SU-DHL-6 (cell line): ENCODE data around the gene NCLN.

Experiments
- H2AFZ ChIP-seq: fragments of 200-600 bp; sonication (generic); 2 replicates; pipeline ENCODE4 v1.6.1; 2014; ENCODE audit warnings: low read depth, mild to moderate bottlenecking, moderate library complexity, mixed read lengths, antibody characterized with exemption, low read length; ENCODE audit not compliant: severe bottlenecking
- H3F3A ChIP-seq: fragments of 200-600 bp; shearing (Covaris generic); 2 replicates; pipeline ENCODE4 v1.6.0; 2016; ENCODE audit warnings: antibody characterized with exemption, mild to moderate bottlenecking; ENCODE audit not compliant: insufficient read depth
- H3K27ac ChIP-seq: fragments of 200-600 bp; sonication (generic); 2 replicates; pipeline ENCODE4 v1.5.1; 2016; ENCODE audit warnings: low read depth, mild to moderate bottlenecking, low read length, moderate library complexity, mixed read lengths
- H3K27me3 ChIP-seq: fragments of 200-600 bp; sonication (generic), shearing (Covaris generic); 2 replicates; pipeline ENCODE4 v1.6.0; 2014; ENCODE audit warnings: mild to moderate bottlenecking, low read length
- H3K36me3 ChIP-seq: fragments of 200-600 bp; sonication (generic); 2 replicates; pipeline ENCODE4 v1.6.1; 2014; ENCODE audit warnings: mild to moderate bottlenecking, low read length, mixed read lengths
- H3K4me2 ChIP-seq: fragments of 300-600, 200-600 bp; shearing (Covaris generic), sonication (generic); 2 replicates; pipeline ENCODE4 v1.6.0; 2014; ENCODE audit warnings: low read length, low read depth, mild to moderate bottlenecking; ENCODE audit not compliant: poor library complexity, severe bottlenecking
- H3K4me3 ChIP-seq: fragments of 200-600 bp; sonication (generic); 2 replicates; pipeline ENCODE4 v1.5.1; 2014; ENCODE audit warnings: antibody characterized with exemption, low read length, mild to moderate bottlenecking, mixed read lengths; ENCODE audit not compliant: insufficient read depth, poor library complexity, severe bottlenecking
- H3K79me2 ChIP-seq: fragments of 200-600 bp; sonication (generic); 2 replicates; pipeline ENCODE4 v1.6.1; 2014; ENCODE audit warnings: mild to moderate bottlenecking, low read length, moderate library complexity; ENCODE audit not compliant: insufficient read depth
- H3K9ac ChIP-seq: fragments of 200-600 bp; sonication (generic); 2 replicates; pipeline ENCODE4 v1.7.0; 2014; ENCODE audit warnings: mild to moderate bottlenecking, low read length
- H3K9me2 ChIP-seq: fragments of 200-600 bp; sonication (generic); replicated peaks from 2 replicates; pipeline ENCODE4 v1.6.1; 2014; ENCODE audit warnings: low read length; ENCODE audit not compliant: insufficient read depth
- H3K9me3 ChIP-seq: fragments of 200-600 bp; sonication (generic); 2 replicates; pipeline ENCODE4 v1.6.1; 2014; ENCODE audit warnings: low read length, mixed read lengths; ENCODE audit not compliant: insufficient read depth
- H4K20me1 ChIP-seq: fragments of 200-600 bp; sonication (generic); 2 replicates; pipeline ENCODE4 v1.6.1; 2014; ENCODE audit warnings: low read depth, mild to moderate bottlenecking, antibody characterized with exemption, low read length, moderate library complexity, mixed read lengths
- EZH2phosphoT487 ChIP-seq: fragments of 200-600 bp; sonication (generic), shearing (Covaris generic); conservative IDR thresholded peaks from 2 replicates; pipeline ENCODE4 v1.6.1; 2018; ENCODE audit warnings: mild to moderate bottlenecking, antibody characterized with exemption, low read length, moderate library complexity, mixed read lengths
- TF ChIP-seq, protein P1 (sequence below): fragments of 200-600 bp; sonication (generic); IDR thresholded peaks from one replicate; pipeline ENCODE4 v1.5.1; 2017; ENCODE audit warnings: antibody characterized with exemption, mild to moderate bottlenecking, low read length, moderate library complexity; ENCODE audit not compliant: insufficient read depth, poor library complexity, severe bottlenecking

The NCLN gene

DNA sequence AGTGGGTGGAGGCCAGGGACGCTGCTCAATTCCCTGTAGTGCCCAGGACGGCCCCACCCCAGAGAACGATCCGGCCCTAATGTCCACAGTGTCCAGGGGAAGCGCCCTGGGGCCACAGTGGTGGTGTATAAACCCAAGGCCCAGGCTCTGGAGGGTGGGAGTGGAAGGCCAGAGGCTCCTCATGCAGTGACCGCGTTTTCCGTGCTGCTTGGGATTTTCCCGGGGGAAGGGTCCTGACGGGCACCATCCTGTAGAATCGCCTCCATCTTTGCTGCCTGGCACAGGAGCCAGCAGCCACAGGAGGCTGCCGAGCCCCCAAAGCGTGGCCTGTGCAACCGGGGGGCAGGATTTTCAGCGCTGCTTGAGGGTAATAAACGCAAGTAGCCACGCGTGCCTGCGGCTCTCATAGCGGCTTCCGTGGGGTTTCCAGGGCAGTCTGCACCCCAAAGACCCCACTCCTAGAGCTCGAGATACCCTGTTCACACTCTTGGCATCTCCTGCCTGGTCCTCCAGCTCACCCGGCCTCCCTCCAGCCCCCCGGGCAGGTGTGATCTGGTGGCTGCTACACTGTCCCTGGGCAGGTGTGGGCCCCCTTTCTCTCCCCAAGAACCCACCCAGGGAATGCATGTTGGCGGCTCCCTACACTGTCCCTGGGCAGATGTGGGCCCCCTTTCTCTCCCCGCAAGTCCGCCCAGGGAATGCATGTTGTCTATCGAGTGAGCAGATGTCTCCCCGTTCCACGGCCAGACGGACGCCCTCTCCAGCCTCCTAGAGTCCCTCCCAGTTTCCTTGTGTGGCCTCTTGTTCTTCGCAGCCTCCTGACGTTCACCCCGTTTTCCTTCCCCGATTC, 2.2 kb downstream of the NCLN start:
- TF ChIP-seq, protein P1, sequence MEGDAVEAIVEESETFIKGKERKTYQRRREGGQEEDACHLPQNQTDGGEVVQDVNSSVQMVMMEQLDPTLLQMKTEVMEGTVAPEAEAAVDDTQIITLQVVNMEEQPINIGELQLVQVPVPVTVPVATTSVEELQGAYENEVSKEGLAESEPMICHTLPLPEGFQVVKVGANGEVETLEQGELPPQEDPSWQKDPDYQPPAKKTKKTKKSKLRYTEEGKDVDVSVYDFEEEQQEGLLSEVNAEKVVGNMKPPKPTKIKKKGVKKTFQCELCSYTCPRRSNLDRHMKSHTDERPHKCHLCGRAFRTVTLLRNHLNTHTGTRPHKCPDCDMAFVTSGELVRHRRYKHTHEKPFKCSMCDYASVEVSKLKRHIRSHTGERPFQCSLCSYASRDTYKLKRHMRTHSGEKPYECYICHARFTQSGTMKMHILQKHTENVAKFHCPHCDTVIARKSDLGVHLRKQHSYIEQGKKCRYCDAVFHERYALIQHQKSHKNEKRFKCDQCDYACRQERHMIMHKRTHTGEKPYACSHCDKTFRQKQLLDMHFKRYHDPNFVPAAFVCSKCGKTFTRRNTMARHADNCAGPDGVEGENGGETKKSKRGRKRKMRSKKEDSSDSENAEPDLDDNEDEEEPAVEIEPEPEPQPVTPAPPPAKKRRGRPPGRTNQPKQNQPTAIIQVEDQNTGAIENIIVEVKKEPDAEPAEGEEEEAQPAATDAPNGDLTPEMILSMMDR, result no peak
- TF ChIP-seq EZH2phosphoT487, result no peak
- Histone ChIP-seq H3K9me3 (no peaks in the 10 kb centered on the region), H4K20me1 (no peaks in the 10 kb centered on the region), H3K4me3 (no peak overlapping the region), H3K36me3 (no peaks in the 10 kb centered on the region), H3K9ac (no peak overlapping the region), H3K27ac (no peak overlapping the region), H3K79me2 (peaks cover 59% of the 10 kb centered on the region), H3F3A (no peaks in the 10 kb centered on the region), H2AFZ (no peak overlapping the region), H3K9me2 (no peaks in the 10 kb centered on the region), H3K27me3 (no peaks in the 10 kb centered on the region), H3K4me2 (peak overlapping the region; percentile 87)

DNA sequence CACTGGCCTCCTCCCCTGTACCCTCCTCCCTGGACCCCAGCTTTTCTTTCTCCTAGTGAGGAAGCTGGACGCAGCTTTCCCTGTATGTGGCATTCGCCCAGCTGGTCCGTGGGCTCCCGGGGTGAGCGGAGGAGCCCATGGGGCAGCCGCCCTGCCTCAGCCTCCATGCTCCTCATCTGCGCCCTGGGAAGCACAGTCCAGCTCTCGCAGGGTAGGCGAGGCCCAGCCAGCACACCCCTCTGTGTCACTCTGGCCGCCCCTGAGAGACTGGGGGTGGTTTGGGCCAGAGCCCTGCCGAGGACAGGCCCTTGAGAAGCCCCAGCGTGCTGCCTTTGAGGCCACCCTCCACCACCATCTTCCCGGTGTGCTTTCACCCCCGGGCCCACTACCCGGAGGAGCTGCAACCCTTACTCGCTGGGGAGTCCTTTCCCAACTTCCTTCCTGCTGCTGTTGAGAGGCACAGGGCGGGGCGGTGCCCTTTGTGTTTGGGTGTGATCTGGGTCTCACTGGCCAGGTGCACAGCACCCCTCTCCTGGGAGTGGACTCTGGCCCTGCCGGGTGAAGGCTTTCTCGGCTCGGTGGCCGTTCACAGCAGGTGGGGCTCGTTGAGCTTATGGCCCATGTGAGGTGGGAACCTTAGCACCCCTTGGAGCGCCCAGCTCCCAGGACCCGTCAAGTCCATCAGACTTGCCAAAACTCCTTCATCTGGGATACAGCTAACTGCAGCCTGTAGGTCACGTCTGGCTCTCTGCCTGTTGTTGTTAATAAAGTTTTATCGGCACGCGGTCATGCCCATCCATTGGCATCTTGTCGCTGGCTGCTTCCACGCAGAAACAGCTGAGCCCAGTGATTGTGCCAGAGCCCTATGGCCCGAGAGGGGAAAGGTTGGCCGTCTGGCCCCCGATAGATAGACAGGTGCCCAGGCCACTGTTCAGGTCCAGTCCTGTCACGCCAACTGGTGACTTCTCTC, 3.2 kb downstream of the NCLN start:
- H3K9ac ChIP-seq, result no peak overlapping the region
- no peak overlapping the region for H3K27ac ChIP-seq
- no peaks in the 10 kb centered on the region for H3F3A ChIP-seq
- H3K27me3 ChIP-seq, result no peaks in the 10 kb centered on the region
- no peaks in the 10 kb centered on the region for H3K36me3 ChIP-seq
- H3K79me2 ChIP-seq, result peaks cover 59% of the 10 kb centered on the region
- TF ChIP-seq, protein P1, result no peak
- TF ChIP-seq EZH2phosphoT487, result no peak
- H4K20me1 ChIP-seq, result no peaks in the 10 kb centered on the region
- H3K9me2 ChIP-seq, result no peaks in the 10 kb centered on the region
- no peak overlapping the region for H3K4me3 ChIP-seq
- no peaks in the 10 kb centered on the region for H3K9me3 ChIP-seq
- H2AFZ ChIP-seq, result no peak overlapping the region
- no peak overlapping the region for H3K4me2 ChIP-seq

DNA sequence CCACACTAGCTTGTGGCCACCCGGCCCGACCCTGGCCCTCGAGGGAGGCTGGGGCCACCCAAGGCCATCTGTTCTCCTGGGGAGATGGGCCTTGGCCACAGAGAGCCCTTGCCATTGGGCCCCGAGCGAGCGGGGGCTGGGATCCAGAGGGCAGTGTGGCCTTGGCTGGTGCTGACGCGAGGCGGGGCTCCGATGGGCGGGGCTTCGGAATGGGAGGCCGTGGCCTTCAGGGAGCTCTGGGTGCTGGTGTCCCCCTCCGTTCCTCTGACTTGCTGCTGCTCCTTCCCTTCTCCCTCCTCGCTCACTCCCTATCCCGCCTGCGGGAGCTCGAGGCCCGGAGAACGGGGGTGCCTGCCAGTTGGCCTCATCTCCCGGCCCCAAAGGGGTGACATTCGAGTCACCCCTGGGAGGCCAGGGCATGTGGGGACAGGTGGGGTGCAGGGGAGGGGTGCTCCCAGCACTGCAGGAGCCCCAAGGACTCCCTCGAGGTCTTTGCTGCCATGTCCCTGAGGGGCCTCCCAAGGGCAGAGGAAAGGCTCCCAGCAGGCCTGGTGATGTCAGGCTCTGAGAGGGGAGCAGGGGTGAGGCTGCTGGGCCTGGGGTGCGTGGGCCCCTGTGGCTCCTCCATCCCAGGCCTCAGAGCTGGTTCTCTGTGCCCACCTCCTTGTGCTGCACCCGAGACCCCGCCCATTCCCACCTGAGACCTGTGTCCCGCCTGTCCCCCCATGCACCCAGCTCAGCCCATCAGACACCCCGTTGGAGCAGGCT, 4.2 kb downstream of the NCLN start:
- no peaks in the 10 kb centered on the region for H4K20me1 ChIP-seq
- H3K9ac ChIP-seq, result no peak overlapping the region
- no peak overlapping the region for H3K27ac ChIP-seq
- peaks cover 59% of the 10 kb centered on the region for H3K79me2 ChIP-seq
- H3K27me3 ChIP-seq, result no peaks in the 10 kb centered on the region
- H3K9me3 ChIP-seq, result no peaks in the 10 kb centered on the region
- no peak overlapping the region for H3K4me3 ChIP-seq
- no peak overlapping the region for H2AFZ ChIP-seq
- TF ChIP-seq EZH2phosphoT487, result no peak
- TF ChIP-seq, protein P1, result no peak
- H3F3A ChIP-seq, result 0 out of 2 replicates have a peak, but pooled peaks cover 3% of the 10 kb centered on the region
- H3K9me2 ChIP-seq, result no peaks in the 10 kb centered on the region
- H3K4me2 ChIP-seq, result no peak overlapping the region
- H3K36me3 ChIP-seq, result no peaks in the 10 kb centered on the region
